HEK293 (cell line): ENCODE measurements around the gene PLS3.
A peak's percentile ranks its signal among the peaks of the same experiment; 100 is the strongest.

Experiments
- CTCF ChIA-PET: fragments of 350-600 bp; formaldehyde crosslinking; extraction: SDS; loops from one replicate; lab custom pipeline; 2021; ENCODE audit warnings: antibody characterized with exemption; lab: Yijun Ruan, JAX
- POLR2A ChIA-PET: fragments of 300-600 bp; formaldehyde crosslinking; extraction: SDS; loops from one replicate; lab custom pipeline; 2020; ENCODE audit warnings: antibody characterized with exemption, inconsistent platforms; lab: Yijun Ruan, JAX
- H3K27ac ChIP-seq: fragments of 200-500 bp; sonication (Bioruptor generic); 2 replicates; pipeline ENCODE4 v1.5.1; 2014; ENCODE audit warnings: low read depth, low read length, control low read depth, inconsistent platforms; ENCODE audit errors: extremely low read depth
- H3K36me3 ChIP-seq, 2 experiments: fragments of 200-500 bp in 1 of 2; sonication (Bioruptor generic) in 1 of 2; 1 replicate in 1 of 2; 2 replicates in 1 of 2; pipeline ENCODE4 v1.5.1; 2014 to 2017; ENCODE audit warnings: inconsistent platforms in 2 of 2, low read length in 2 of 2; ENCODE audit not compliant: control insufficient read depth in 2 of 2, insufficient read depth in 1 of 2
- H3K4me1 ChIP-seq: fragments of 200-500 bp; sonication (Bioruptor generic); 2 replicates; pipeline ENCODE4 v1.5.1; 2014; ENCODE audit warnings: mild to moderate bottlenecking, low read length, inconsistent platforms; ENCODE audit not compliant: control insufficient read depth, insufficient read depth
- H3K4me3 ChIP-seq: 2 replicates; pipeline ENCODE4 v1.5.1; 2011; ENCODE audit warnings: low read depth, mild to moderate bottlenecking, control low read depth, low read length, moderate library complexity
- H3K9me3 ChIP-seq: fragments of 200-500 bp; sonication (Bioruptor generic); 2 replicates; pipeline ENCODE4 v1.5.1; 2014; ENCODE audit warnings: low read depth, low read length, inconsistent platforms; ENCODE audit not compliant: control insufficient read depth, insufficient read depth
- INSM2 ChIP-seq: fragments of 450-650 bp; formaldehyde crosslinking; IDR thresholded peaks from 2 replicates; pipeline ENCODE4 v1.5.1; 2016; ENCODE audit warnings: missing biosample characterization, missing genetic modification characterization
- KLF8 ChIP-seq: fragments of 450-650 bp; formaldehyde crosslinking; IDR thresholded peaks from 2 replicates; pipeline ENCODE4 v1.5.1; 2016; ENCODE audit warnings: missing biosample characterization, missing genetic modification characterization
- MEIS1 ChIP-seq: sonication (generic); formaldehyde crosslinking; IDR thresholded peaks from 2 replicates; pipeline ENCODE4 v1.8.1; 2022; ENCODE audit warnings: missing genetic modification reagents, mild to moderate bottlenecking, borderline replicate concordance
- MZF1 ChIP-seq: fragments of 450-650 bp; formaldehyde crosslinking; IDR thresholded peaks from 2 replicates; pipeline ENCODE4 v1.5.1; 2017; ENCODE audit warnings: missing biosample characterization, missing genetic modification characterization, borderline replicate concordance
- PATZ1 ChIP-seq: fragments of 450-650 bp; formaldehyde crosslinking; IDR thresholded peaks from 2 replicates; pipeline ENCODE4 v1.5.1; 2016; ENCODE audit warnings: missing biosample characterization, missing genetic modification characterization
- REPIN1 ChIP-seq: fragments of 450-650 bp; formaldehyde crosslinking; IDR thresholded peaks from 2 replicates; pipeline ENCODE4 v1.5.1; 2017; ENCODE audit warnings: missing biosample characterization, missing genetic modification characterization, low read depth
- SALL2 ChIP-seq: fragments of 450-650 bp; formaldehyde crosslinking; IDR thresholded peaks from 2 replicates; pipeline ENCODE4 v1.5.0; 2017; ENCODE audit warnings: missing biosample characterization, mild to moderate bottlenecking, missing genetic modification characterization, borderline replicate concordance
- SP2 ChIP-seq: fragments of 450-650 bp; formaldehyde crosslinking; IDR thresholded peaks from 2 replicates; pipeline ENCODE4 v1.5.1; 2016; ENCODE audit warnings: missing biosample characterization, missing genetic modification characterization
- SP7 ChIP-seq: fragments of 450-650 bp; formaldehyde crosslinking; IDR thresholded peaks from 2 replicates; pipeline ENCODE4 v1.5.1; 2016; ENCODE audit warnings: missing biosample characterization, missing genetic modification characterization
- TSHZ1 ChIP-seq: fragments of 450-650 bp; formaldehyde crosslinking; IDR thresholded peaks from 2 replicates; pipeline ENCODE4 v1.5.1; 2016; ENCODE audit warnings: missing biosample characterization, missing genetic modification characterization, borderline replicate concordance
- ZBTB1 ChIP-seq: fragments of 450-650 bp; formaldehyde crosslinking; IDR thresholded peaks from 2 replicates; pipeline ENCODE4 v1.5.1; 2016; ENCODE audit warnings: missing biosample characterization, missing genetic modification characterization
- ZBTB20 ChIP-seq: fragments of 450-650 bp; formaldehyde crosslinking; IDR thresholded peaks from 2 replicates; pipeline ENCODE4 v1.5.1; 2016; ENCODE audit warnings: missing biosample characterization, missing genetic modification characterization
- ZBTB7A ChIP-seq: fragments of 450-650 bp; formaldehyde crosslinking; IDR thresholded peaks from 2 replicates; pipeline ENCODE4 v1.5.1; 2016; ENCODE audit warnings: low read depth, missing biosample characterization, missing genetic modification characterization
- ZNF140 ChIP-seq: fragments of 450-650 bp; formaldehyde crosslinking; IDR thresholded peaks from 2 replicates; pipeline ENCODE4 v1.5.1; 2016; ENCODE audit warnings: missing biosample characterization, missing genetic modification characterization
- ZNF174 ChIP-seq: fragments of 450-650 bp; formaldehyde crosslinking; IDR thresholded peaks from 2 replicates; pipeline ENCODE4 v1.5.0; 2017; ENCODE audit warnings: missing biosample characterization, mild to moderate bottlenecking, missing genetic modification characterization
- ZNF214 ChIP-seq: fragments of 450-650 bp; formaldehyde crosslinking; IDR thresholded peaks from 2 replicates; pipeline ENCODE4 v1.5.1; 2017; ENCODE audit warnings: missing biosample characterization, mild to moderate bottlenecking, missing genetic modification characterization, borderline replicate concordance
- ZNF239 ChIP-seq: fragments of 450-650 bp; formaldehyde crosslinking; IDR thresholded peaks from 2 replicates; pipeline ENCODE4 v1.5.1; 2016; ENCODE audit warnings: missing biosample characterization, missing genetic modification characterization
- ZNF513 ChIP-seq: fragments of 450-650 bp; IDR thresholded peaks from 2 replicates; pipeline ENCODE4 v1.5.1; 2018; ENCODE audit warnings: missing biosample characterization, missing genetic modification characterization
- ZNF548 ChIP-seq: fragments of 450-650 bp; formaldehyde crosslinking; IDR thresholded peaks from 2 replicates; pipeline ENCODE4 v1.5.1; 2016; ENCODE audit warnings: missing biosample characterization, missing genetic modification characterization
- ZNF626 ChIP-seq: fragments of 450-650 bp; sonication (Bioruptor Pico); formaldehyde crosslinking; IDR thresholded peaks from 2 replicates; pipeline ENCODE4 v1.5.1; 2018; ENCODE audit warnings: missing biosample characterization, missing genetic modification characterization, inconsistent platforms
- ZNF629 ChIP-seq: fragments of 450-650 bp; formaldehyde crosslinking; IDR thresholded peaks from 2 replicates; pipeline ENCODE4 v1.5.1; 2017; ENCODE audit warnings: missing biosample characterization, missing genetic modification characterization
- ZNF660 ChIP-seq: fragments of 450-650 bp; IDR thresholded peaks from 2 replicates; pipeline ENCODE4 v1.5.1; 2018; ENCODE audit warnings: missing biosample characterization, mild to moderate bottlenecking, missing genetic modification characterization
- ZNF707 ChIP-seq: fragments of 450-650 bp; formaldehyde crosslinking; IDR thresholded peaks from 2 replicates; pipeline ENCODE4 v1.5.1; 2016; ENCODE audit warnings: missing biosample characterization, missing genetic modification characterization
- ZNF830 ChIP-seq: fragments of 450-650 bp; IDR thresholded peaks from 2 replicates; pipeline ENCODE4 v1.5.0; 2018; ENCODE audit warnings: missing biosample characterization, missing genetic modification characterization, low read depth, mild to moderate bottlenecking, moderate library complexity
- ZNF843 ChIP-seq: fragments of 450-650 bp; formaldehyde crosslinking; IDR thresholded peaks from 2 replicates; pipeline ENCODE4 v1.5.1; 2016; ENCODE audit warnings: missing biosample characterization, missing genetic modification characterization

PLS3 gene

GRCh38 chrX:115602729-115603389 is 41.9 kb downstream of the PLS3 start (continued):
- TF ChIP-seq TSHZ1 (tag by site-specific recombination), result no peak
- no peak for TF ChIP-seq ZNF513 (tag by site-specific recombination)
- no peak for TF ChIP-seq MEIS1 (CRISPR knock-in tag)
- no peak for TF ChIP-seq ZBTB20 (tag by site-specific recombination)
- TF ChIP-seq KLF8, result no peak
- no peak for TF ChIP-seq ZNF660 (tag by site-specific recombination)
- TF ChIP-seq INSM2 (tag by site-specific recombination), result no peak
- TF ChIP-seq REPIN1 (tag by site-specific recombination), result no peak
- no peak for TF ChIP-seq ZNF707 (tag by site-specific recombination)
- no peak for TF ChIP-seq ZNF830 (tag by site-specific recombination)
- peak; percentile 60; the same call in 1 of the 2 replicates for TF ChIP-seq ZNF629 (tag by site-specific recombination)
- TF ChIP-seq SP2 (tag by site-specific recombination), result no peak
- no peak for TF ChIP-seq ZNF174 (tag by site-specific recombination)
- TF ChIP-seq ZNF626 (tag by site-specific recombination), result no peak
- TF ChIP-seq ZBTB7A (tag by site-specific recombination), result no peak
- TF ChIP-seq SP7 (tag by site-specific recombination), result peak; percentile 93

- CTCF ChIA-PET, result interaction anchor here (0.6 to 1.5 kb wide), 2 partner anchors 24 to 39 kb away, joined by 3 to 6 read pairs; no protein-coding TSS in a partner anchor
- H3K9me3 ChIP-seq, result no peaks in the 10 kb centered on the region
- peaks cover 12% of the 10 kb centered on the region for H3K4me1 ChIP-seq
- no peak overlapping the region for H3K4me3 ChIP-seq
- POLR2A ChIA-PET, result no interaction called here
- H3K36me3 ChIP-seq, result peaks cover 14 to 26% of the 10 kb centered on the region in 2 experiments
- no peak overlapping the region for H3K27ac ChIP-seq
- no peak for TF ChIP-seq ZBTB1 (tag by site-specific recombination)
- TF ChIP-seq INSM2 (tag by site-specific recombination), result no peak
- TF ChIP-seq SALL2, result no peak
- TF ChIP-seq MZF1 (tag by site-specific recombination), result no peak
- TF ChIP-seq ZNF843 (tag by site-specific recombination), result no peak
- TF ChIP-seq ZNF548, result no peak
- no peak for TF ChIP-seq ZNF239
- TF ChIP-seq ZNF214 (tag by site-specific recombination), result no peak
- no peak for TF ChIP-seq ZNF140 (tag by site-specific recombination)
- TF ChIP-seq PATZ1 (tag by site-specific recombination), result no peak
These were observed 42.6 kb downstream of the PLS3 start for GRCh38 chrX:115603534-115604074.
